ENCODE results near the gene HABP2.
A peak's percentile ranks its signal among the peaks of the same experiment; 100 is the strongest.

Gene HABP2

GRCh38 chr10:113552701-113553100 is at the start of gene HABP2:
Gene HABP2, plus strand, starts transcription at chr10:113553053. Its CDS starts 69 bp downstream, at chr10:113553122.
- no peak for DNase-seq (ENCODE audit: low read depth)

GRCh38 chr10:113503930-113504329 is 48.9 kb upstream of the HABP2 start:
- no peak for DNase-seq (ENCODE audit: low read depth)

GRCh38 chr10:113504423-113504822 is 48.4 kb upstream of the HABP2 start:
- no peak for DNase-seq (ENCODE audit: low read depth)

GRCh38 chr10:113506476-113506875 is 46.4 kb upstream of the HABP2 start:
- DNase-seq (ENCODE audit: low read depth) = no peak

GRCh38 chr10:113511419-113511818 is 41.4 kb upstream of the HABP2 start:
- DNase-seq (ENCODE audit: low read depth) = no peak

GRCh38 chr10:113515161-113515560 is 37.7 kb upstream of the HABP2 start:
- no peak for DNase-seq (ENCODE audit: low read depth)

- no peak for DNase-seq (ENCODE audit: low read depth)
Measured at GRCh38 chr10:113515601-113516000, 37.3 kb upstream of the HABP2 start.

- no peak for DNase-seq (ENCODE audit: low read depth)
Measured at GRCh38 chr10:113516061-113516460, 36.8 kb upstream of the HABP2 start.

- DNase-seq (ENCODE audit: low read depth) = no peak
Measured at GRCh38 chr10:113517165-113517900, 35.5 kb upstream of the HABP2 start.

- no peak for DNase-seq (ENCODE audit: low read depth)
Measured at GRCh38 chr10:113517901-113518260, 35.0 kb upstream of the HABP2 start.

GRCh38 chr10:113518415-113518814 is 34.4 kb upstream of the HABP2 start:
- DNase-seq (ENCODE audit: low read depth) = no peak

- DNase-seq (ENCODE audit: low read depth) = no peak
Measured at GRCh38 chr10:113518816-113519591, 33.8 kb upstream of the HABP2 start.

- no peak for DNase-seq (ENCODE audit: low read depth)
Measured at GRCh38 chr10:113519681-113520115, 33.2 kb upstream of the HABP2 start.

GRCh38 chr10:113520261-113520660 is 32.6 kb upstream of the HABP2 start:
- DNase-seq (ENCODE audit: low read depth) = no peak

GRCh38 chr10:113520690-113521474 is 32.0 kb upstream of the HABP2 start:
- DNase-seq (ENCODE audit: low read depth) = peak; percentile 28

GRCh38 chr10:113521475-113521795 is 31.4 kb upstream of the HABP2 start:
- no peak for DNase-seq (ENCODE audit: low read depth)

GRCh38 chr10:113522460-113522859 is 30.4 kb upstream of the HABP2 start:
- no peak for DNase-seq (ENCODE audit: low read depth)

GRCh38 chr10:113523071-113523470 is 29.8 kb upstream of the HABP2 start:
- DNase-seq (ENCODE audit: low read depth) = no peak

- DNase-seq (ENCODE audit: low read depth) = no peak
Measured at GRCh38 chr10:113523628-113524027, 29.2 kb upstream of the HABP2 start.

GRCh38 chr10:113524120-113524519 is 28.7 kb upstream of the HABP2 start:
- DNase-seq (ENCODE audit: low read depth) = no peak

- DNase-seq (ENCODE audit: low read depth) = no peak
Measured at GRCh38 chr10:113524539-113525490, 28.0 kb upstream of the HABP2 start.

GRCh38 chr10:113525713-113526112 is 27.1 kb upstream of the HABP2 start:
- no peak for DNase-seq (ENCODE audit: low read depth)
